HG03439 (cell line): ENCODE data around the gene IL2RA.
"Not testable (repeated sequence)": the region's sequence is repeated elsewhere in the genome, so short reads cannot be mapped to it uniquely, and the experiment has no call there.

Source experiments
- ATAC-seq: cut with Tn5 transposase; IDR thresholded peaks from one replicate; pipeline ENCODE4 v1.9.1; 2021; ENCODE audit warnings: mild to moderate bottlenecking, moderate library complexity; ENCODE audit not compliant: unreplicated experiment

IL2RA gene

DNA sequence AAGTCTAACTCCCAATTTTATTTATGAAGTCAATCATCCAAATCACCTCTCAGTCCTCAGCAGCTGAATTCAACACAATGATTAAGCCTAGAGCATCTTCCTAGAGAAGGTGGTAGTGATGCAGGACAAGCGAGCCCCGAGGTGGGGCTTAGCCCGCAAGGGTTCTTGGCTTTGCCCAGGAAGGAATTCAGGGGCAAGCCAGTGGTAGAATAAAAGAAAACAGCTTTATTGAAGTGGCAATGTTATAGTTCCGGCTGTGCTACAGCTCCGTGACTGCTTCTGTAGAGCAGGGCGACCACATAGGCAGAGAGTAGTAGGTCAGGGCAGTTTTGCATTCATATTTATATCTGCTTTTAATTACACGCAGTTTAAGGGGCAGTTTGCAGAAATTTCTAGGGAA lies 18.1 kb downstream of the IL2RA start:
- ATAC-seq, result no peak

DNA sequence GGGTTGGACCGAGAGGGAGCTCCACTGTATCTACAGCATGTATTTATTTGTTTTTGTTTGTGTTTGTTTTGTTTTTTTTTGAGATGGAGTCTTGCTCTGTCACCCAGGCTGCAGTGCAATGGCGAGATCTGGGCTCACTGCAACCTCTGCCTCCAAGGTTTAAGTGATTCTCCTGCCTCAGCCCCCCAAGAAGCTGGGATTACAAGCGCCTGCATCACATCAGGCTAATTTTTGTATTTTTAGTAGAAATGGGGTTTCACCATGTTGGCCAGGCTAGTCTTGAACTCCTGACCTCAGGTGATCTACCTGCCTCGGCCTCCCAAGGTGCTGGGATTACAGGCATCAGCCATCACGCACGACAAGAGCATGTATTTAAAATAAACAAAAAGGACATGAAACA lies 18.8 kb downstream of the IL2RA start:
- ATAC-seq, result not testable (repeated sequence)

DNA sequence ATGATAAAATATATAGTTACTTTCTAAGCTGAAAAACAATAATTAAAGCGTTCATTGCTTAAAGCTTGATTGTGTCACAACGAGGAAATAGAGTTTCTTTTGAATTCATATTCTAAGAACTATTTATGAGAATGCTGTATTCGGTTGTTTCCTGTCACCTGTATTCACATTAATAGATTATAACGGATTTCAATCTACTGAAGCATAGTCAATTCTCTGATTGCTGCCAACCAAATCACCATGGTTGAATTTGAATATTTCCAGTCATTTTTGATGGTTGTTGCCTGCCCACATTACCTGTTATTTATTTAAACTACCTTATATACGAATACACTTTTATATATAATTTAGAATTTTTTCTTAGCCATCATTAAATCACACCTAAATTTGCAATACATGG lies 22.0 kb downstream of the IL2RA start:
- no peak for ATAC-seq

DNA sequence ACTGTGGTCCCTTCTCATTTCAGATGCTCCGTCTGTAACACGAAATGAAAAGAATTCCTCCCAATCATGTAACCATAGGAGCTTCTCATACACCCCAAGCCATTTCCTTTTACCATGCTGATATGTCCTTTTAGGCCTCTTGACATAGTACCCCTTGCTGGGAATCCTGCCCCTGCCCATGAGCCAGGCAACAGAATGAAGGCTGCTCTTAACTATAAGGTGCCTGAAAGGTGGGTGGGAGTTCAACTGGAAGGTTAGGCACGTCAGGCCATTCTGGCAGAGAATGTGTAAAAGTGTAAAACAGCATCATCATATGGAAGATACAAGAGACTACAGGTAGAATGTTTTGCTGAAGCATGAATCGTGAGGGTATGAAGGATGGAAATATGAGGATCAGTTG lies 22.5 kb downstream of the IL2RA start:
- no peak for ATAC-seq

DNA sequence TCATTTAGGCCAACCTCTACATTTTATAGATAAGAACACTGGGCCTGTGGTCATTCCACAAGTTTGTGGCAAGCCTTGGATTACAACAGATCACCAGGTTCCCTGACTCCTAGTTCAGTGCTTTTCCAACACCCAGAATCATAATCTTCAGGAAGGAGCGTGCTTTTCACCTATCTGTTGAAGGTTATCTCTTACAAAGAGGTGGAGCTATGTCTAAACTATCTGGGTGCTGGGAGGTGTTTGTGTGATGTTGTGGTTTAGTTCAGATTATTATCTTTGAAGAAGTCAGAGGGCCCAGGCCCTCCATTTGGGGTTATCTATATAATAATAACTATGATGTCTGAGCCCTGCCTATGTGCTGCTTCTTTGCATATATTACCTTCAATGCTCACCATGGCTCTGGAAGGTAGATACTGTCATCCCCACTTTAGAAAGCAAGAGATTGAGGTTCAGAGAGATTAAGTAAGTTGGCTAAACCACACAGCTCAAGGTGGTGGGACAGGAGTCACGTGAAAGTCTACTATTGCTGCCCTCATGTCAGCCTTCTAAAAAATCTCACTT lies 24.0 kb downstream of the IL2RA start:
- ATAC-seq, result no peak

DNA sequence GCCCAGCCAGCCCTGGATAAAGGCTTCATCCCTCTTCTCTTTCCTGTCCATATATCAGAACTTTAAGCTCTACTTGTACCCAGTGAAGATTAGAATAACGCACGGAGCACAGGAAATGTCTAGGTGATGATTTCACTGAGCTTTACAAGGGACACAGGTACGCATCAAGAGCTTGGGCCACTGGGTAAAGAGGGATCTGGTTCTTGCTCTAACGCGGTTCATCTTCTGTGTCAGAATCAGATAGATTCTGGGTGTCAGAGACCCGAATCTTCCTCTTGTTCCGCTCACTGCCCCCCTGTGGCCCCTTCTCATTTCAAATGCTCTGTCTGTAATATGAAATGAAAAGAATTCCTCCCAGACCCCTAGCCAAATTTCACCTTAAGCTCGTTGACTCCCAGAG lies 24.7 kb downstream of the IL2RA start:
- no peak for ATAC-seq

DNA sequence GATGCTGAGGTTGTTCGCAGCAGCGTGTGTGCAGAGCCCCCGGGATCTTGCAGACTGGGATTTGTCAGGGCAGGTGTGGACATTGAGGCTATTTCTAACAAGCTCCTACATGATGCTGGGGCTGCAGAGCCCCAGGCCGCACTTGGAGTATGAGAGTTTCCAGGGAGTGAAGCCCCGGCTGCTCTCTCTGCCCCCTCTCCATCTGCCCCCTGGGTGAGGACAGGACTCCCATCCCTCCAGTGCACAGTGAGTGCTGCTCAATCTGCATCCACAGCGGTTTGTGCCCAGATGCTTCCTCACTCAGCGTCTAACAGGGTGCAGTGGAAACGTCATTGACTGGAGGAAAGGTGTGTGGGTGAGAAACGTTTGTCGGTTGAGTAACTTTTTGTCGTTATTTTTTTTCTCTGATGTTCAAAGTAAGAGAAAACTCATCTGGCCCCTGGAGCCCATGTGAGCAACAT lies 25.3 kb downstream of the IL2RA start:
- no peak for ATAC-seq

DNA sequence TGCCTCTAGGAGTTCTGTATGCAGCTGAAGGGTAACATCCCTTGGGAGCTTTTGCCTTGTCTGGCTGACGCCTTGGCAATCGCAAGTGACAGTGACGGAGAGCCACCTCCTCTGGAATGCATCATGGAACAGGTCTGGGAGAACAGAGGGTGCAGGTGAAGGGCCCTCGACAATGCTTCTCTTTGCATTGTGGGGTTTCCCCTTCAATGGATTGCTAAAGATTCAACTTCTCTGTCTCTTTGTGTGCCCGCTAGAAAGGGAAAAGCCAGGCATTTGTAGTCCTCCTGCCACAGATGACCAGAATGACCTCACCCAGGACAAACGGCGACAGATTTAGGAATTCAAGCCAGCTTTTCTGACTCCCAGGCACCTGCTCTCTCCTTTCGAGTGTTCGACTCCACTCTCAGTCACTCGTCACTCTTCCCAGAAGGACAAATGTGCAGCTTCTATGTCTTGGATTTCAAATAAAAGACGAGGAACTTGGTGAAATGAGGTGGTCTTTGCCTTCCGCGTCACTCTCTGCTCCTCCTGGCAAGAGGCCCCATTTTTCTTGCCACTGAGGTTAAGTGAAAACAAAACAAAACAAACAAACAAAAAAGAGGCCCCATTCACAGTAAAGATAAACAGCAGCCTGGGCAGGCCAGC lies 26.1 kb downstream of the IL2RA start:
- no peak for ATAC-seq

DNA sequence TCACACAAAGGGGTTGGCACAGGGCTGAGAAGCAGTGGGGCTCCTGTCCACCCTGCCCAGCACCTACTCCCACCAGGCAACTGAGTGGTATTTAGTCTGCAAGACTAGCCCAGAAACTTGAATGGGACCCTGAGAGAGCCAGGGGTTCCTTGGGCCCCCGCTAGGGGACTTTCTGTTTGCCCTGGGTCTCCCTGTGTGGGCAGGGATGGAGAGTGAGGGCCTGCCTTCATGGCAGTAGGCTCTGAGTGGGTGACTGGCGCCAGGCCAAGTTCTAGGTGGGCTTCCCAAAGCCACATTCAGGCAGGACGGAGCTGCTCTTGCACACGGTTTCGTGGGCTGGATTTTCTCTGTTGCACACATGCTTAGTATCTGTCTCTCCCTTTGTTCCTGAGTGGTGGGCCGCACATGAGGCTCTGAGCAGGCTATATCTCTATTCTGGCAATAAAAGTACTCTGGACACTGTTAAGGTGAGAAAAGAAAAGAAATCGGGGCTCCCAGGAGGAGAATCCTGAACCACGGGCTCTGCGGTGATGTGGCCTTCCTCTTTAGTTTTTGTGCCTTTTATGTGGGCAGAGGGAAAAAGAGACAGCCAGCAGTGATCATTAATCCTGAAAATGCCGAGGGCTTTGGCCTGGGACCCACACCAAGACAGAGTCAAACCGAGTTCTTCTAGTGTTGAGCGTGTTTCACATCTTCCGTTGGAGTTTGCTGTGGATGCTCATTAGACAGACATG lies 26.9 kb downstream of the IL2RA start:
- ATAC-seq, result no peak

DNA sequence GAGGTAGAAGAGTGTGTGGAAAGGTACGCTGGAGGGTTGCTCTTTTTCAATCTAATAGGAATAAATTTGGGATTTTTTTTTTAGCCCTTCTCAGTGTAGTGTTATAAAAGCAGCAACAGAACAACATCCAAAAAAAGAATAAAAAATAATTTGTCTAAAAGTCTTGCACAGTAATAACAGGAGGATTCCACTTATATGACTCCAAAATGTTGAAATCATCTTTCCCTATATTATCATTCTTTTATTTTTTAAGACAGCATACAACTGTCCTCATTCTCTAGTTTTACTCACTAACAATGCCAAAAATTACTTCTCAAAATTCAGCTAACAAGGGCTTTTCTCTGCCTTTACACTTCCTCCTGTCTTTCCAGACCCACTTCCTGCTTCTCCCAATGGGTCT lies 27.8 kb downstream of the IL2RA start:
- ATAC-seq, result no peak

DNA sequence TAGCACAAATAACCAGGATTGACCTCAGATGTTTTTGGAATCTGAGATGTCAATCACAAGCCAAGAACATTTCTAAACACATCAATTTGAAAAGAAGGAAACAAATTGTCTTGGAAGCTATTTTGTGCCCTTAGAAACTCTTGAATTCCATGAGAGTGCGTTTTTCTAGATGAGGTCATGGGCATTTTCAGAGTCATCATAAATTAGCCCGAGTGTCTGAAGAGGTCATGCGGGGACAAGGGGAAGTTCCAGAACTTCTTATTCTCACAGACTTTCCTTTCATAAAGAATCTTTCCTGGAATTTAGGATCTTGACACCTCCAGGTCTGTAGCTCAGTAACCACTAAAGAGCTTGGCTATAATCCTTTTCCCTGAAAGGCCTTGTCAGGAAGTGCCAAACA lies 28.2 kb downstream of the IL2RA start:
- ATAC-seq, result no peak

DNA sequence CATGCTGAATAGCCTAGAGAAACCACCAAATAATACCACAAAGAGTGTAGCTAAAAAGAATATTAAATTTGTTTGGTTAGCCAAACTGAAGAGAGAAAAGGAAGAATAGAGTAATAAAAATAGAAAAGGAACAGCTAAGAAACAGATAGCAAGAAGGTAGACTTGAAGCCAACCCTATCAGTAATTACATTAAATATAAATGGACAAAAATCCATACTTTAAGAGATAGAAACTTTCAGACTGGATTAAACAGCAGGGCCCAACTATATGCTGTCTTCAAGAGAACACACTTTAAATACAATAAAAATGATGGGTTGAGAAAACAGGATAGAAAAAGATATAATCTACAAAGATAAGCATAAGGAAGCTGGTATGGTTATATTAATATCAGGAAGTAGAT lies 31.2 kb downstream of the IL2RA start:
- ATAC-seq, result no peak

DNA sequence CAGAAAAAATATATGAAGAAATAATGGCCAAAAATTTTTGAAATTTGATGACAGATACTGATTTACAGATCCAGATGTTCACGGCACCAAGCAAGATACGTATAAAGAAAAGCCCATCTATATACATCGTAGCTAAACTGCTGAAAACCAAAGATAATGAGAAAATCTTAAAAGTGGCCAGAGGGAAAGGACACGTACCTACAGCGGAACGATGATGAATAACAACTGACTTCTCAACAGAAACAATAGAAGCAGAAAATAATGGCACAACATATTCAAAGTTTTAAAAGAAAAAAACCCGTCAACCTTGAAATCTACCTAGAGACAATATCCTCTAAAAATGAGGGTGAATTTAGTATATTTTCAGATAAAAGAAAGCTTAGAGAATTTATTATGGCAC lies 31.9 kb downstream of the IL2RA start:
- no peak for ATAC-seq

DNA sequence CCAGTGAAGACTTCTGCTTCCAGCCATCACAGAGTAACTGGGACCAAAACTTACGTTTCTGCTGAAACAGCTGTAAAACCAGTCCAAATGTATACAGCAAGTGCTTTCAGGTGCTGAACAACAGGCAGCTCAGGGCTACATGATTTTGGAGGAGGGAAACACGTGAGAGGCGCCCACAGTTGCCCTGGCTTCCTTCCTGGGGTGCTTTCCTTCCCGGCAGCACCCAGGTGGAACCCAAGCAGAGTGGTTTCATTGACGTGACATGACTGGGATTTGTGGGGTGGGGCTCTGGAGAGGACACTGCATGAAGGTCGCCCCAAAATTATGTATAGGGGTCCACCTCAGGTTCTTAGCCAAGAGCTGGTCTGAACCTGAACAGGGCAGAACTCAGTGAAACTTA lies 34.2 kb downstream of the IL2RA start:
- no peak for ATAC-seq

DNA sequence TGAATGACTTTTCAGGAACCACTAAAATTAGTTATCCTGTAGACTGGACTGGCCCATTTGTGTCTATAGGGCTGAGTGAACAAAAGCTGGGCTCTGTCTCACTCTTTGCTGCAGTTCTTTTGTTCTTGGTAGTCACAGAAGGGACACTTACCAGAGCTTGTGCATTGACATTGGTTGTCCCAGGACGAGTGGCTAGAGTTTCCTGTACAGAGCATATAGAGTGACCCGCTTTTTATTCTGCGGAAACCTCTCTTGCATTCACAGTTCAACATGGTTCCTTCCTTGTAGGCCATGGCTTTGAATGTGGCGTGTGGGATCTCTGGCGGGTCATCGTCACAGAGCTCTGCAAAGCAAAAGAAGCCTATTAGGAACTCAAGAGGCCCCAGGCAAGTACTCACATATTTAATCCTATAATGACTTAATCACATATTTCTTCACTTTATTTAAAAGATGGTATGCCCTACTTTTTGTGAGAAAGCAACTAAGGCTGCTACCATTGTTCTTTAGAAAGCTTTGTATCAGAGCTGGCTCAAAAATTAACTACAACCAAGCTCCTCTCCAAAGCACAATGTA lies 36.4 kb downstream of the IL2RA start:
- ATAC-seq, result no peak

DNA sequence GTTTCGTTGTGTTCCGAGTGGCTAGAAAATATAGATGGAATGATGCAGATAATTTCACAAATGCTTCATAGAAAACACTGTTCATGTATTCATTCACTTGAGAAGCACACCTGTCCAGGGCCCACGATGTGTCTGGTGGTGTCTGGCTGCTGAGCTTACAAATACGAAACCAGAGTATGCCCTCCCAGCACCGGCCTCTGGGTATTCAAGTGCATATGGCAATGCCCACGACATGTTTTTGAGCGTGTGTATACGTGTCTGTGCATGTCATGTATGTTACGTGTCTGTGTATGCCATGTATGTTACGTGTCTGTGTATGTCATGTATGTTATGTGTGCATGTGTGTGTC lies 37.9 kb downstream of the IL2RA start:
- no peak for ATAC-seq

DNA sequence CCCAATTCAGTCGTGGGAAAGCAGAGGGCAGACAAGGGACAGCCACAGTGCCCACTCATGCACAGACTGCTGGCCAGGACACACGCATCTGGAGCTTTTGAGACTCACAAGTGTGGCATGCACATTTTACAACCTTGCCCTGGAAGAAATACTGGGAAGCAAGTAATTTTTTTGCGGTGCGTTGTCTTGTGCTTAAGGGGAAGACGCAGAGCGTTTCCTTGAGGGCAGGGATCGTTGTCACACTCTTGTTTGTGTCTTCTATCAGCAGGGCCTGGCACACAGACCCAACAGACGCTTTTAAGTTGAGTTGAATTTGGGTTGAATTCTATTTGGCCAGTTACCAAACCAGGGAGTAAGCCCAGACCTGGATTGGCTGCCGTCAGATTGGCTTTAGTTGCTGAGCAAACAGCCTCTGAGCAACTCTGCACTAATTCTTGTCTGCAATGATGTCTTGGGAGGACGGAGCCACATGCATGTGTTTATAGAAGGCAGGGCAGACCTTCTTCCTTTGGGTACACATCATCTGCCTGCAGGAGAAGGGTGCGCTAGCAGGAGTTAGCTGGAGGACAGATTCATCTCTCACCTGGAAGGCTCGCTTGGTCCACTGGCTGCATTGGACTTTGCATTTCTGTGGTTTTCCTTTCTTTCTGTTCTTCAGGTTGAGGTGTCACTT lies 38.4 kb downstream of the IL2RA start:
- no peak for ATAC-seq

DNA sequence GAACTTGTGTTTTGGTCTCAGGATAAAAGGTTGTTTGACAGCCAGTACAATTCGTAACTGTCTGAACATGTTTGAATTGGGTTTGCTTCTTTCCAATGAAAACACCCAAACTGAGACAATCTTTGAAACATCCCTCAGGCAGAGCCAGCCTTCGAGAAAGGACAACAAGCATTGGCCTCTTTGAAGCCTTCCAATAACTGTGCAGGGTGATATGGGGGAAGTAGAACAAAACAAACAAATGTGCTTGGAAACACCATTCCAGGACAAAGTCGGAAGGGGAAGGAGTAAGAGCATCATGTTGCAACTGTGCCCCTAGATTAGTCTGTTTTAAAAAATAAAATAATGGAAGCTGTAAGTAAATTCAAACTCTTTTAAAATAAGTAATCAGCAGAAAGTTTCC lies 39.5 kb downstream of the IL2RA start:
- ATAC-seq, result no peak

DNA sequence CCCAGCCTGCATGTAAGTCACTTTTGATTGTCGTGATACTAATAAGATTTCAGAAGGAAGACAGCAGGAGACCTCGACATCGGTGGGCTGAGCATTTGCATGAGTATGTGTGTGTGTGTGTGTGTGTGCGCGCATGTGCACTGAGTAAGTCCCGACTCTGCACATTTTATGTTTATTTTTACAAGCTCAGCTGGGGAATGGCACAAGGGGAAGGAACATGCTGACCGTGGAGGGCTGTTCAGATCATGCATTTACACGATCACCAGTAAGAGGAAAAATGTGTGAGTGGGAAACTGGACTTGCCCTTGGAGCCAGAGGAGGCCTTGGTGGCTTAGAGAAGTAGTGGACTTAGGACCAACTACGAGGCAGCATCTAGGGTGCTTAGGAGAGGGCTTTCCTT lies 41.3 kb downstream of the IL2RA start:
- no peak for ATAC-seq

DNA sequence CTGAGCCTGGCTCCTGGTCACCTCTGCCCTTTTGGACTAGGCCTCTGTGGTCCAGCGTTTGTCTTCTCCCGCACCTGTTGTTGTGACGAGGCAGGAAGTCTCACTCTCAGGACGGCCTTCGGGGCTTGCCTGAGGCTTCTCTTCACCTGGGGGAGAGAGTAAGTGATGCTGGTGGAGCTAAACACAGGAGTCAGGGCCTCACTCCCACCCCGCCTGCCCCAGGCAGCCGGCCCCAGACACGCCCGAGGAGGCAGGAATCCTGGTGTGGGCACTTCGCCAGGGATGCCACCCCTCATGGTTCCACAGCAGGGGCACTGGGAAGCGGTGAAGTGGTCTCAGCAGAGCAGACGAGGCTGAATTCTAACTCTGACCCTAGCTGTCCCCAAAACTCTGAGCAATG lies 42.4 kb downstream of the IL2RA start:
- no peak for ATAC-seq

DNA sequence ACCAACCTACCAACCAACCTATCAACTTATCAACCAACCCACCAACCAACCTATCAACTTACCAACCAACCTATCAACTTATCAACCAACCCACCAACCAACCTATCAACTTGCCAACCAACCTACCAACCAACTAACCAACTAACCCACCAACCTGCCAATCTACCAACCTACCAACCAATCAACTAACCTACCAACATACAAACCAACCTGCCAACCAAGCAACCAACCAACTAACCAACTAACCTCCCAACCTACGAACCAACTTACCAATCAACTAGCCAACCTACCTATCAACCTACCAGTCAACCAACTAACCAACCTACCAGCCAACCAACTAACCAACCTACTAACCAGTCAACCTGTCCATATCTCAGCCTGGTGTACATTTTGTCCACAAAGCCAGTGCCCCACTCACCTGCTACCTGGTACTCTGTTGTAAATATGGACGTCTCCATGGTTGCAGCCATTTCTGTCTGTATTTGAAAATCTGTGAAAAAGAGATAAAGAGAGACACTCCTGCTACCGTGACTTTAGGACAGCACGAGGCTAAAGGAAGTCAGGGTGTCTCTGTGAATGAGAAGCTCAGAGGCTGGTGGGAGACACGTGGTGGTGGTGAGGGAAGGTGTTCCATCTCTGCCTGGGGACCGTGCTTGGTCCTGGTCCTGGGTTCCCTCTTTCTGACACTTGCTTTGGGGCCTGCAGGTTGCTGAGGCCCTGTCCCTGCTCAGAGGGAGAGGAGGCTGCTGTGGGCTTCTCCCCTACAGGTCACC lies 43.0 kb downstream of the IL2RA start:
- no peak for ATAC-seq
